Astrocyte (in vitro differentiated cells and primary cell): ENCODE results near the gene C1orf35. TPM values are rescaled to one million over a fixed set of nuclear protein-coding genes. Genes with fewer than 3 reads are reported as not detected.

ENCODE experiments used
- DNase-seq: peaks from one replicate; pipeline ENCODE4 v3.0.0-alpha.2; 2010; ENCODE audit warnings: low read depth
- FAIRE-seq: peaks from 2 replicates; lab custom pipeline; 2011; peaks lifted over from hg19 to GRCh38; lab: Jason Lieb, UNC
- H2AFZ ChIP-seq: 2 replicates; pipeline ENCODE4 v1.6.0; 2012; ENCODE audit warnings: low read depth, low read length, inconsistent platforms
- H3K27ac ChIP-seq: 2 replicates; pipeline ENCODE4 v1.5.1; 2011; ENCODE audit warnings: low read depth, low read length, inconsistent platforms
- H3K27me3 ChIP-seq: 2 replicates; pipeline ENCODE4 v1.6.0; 2011; ENCODE audit warnings: low read length, inconsistent platforms; ENCODE audit not compliant: insufficient read depth
- H3K36me3 ChIP-seq: 2 replicates; pipeline ENCODE4 v1.5.1; 2011; ENCODE audit warnings: low read length, inconsistent platforms; ENCODE audit not compliant: insufficient read depth
- H3K4me1 ChIP-seq: 2 replicates; pipeline ENCODE4 v1.5.1; 2011; ENCODE audit warnings: low read length, inconsistent platforms; ENCODE audit not compliant: insufficient read depth
- H3K4me2 ChIP-seq: 2 replicates; pipeline ENCODE4 v1.6.0; 2012; ENCODE audit warnings: low read length, inconsistent platforms
- H3K4me3 ChIP-seq: 2 replicates; pipeline ENCODE4 v1.5.1; 2011; ENCODE audit warnings: low read depth, mild to moderate bottlenecking, low read length, inconsistent platforms; ENCODE audit not compliant: insufficient read depth
- H3K79me2 ChIP-seq: 2 replicates; pipeline ENCODE4 v1.6.0; 2012; ENCODE audit warnings: mild to moderate bottlenecking, low read length, inconsistent platforms; ENCODE audit not compliant: insufficient read depth
- H3K9ac ChIP-seq: 2 replicates; pipeline ENCODE4 v1.6.0; 2012; ENCODE audit warnings: mild to moderate bottlenecking, low read length, inconsistent platforms
- H3K9me3 ChIP-seq: 2 replicates; pipeline ENCODE4 v1.5.1; 2012; ENCODE audit warnings: low read depth, mild to moderate bottlenecking, low read length, inconsistent platforms; ENCODE audit not compliant: insufficient read depth
- H4K20me1 ChIP-seq: 2 replicates; pipeline ENCODE4 v1.6.0; 2012; ENCODE audit warnings: low read length, inconsistent platforms; ENCODE audit not compliant: insufficient read depth
- H3K27ac Mint-ChIP-seq: one replicate; pipeline ENCODE4 v1.8.0; 2021; ENCODE audit warnings: mild to moderate bottlenecking, mixed read lengths; ENCODE audit not compliant: unreplicated experiment
- H3K27me3 Mint-ChIP-seq: one replicate; pipeline ENCODE4 v1.8.0; 2021; ENCODE audit warnings: low read depth, mixed read lengths; ENCODE audit not compliant: unreplicated experiment
- H3K36me3 Mint-ChIP-seq: one replicate; pipeline ENCODE4 v1.8.0; 2021; ENCODE audit warnings: low read depth, mixed read lengths; ENCODE audit not compliant: unreplicated experiment
- H3K4me1 Mint-ChIP-seq: one replicate; pipeline ENCODE4 v1.8.0; 2021; ENCODE audit warnings: low read depth, mixed read lengths; ENCODE audit not compliant: unreplicated experiment
- H3K4me3 Mint-ChIP-seq: one replicate; pipeline ENCODE4 v1.8.0; 2021; ENCODE audit warnings: mild to moderate bottlenecking, moderate library complexity, mixed read lengths; ENCODE audit not compliant: unreplicated experiment
- H3K9me3 Mint-ChIP-seq: one replicate; pipeline ENCODE4 v1.8.0; 2021; ENCODE audit warnings: mild to moderate bottlenecking, mixed read lengths; ENCODE audit not compliant: unreplicated experiment
- EZH2 ChIP-seq: IDR thresholded peaks from 2 replicates; pipeline ENCODE4 v1.6.1; 2012; ENCODE audit warnings: mild to moderate bottlenecking, low read length, inconsistent platforms; ENCODE audit not compliant: insufficient read depth
- microRNA-seq: library from miRNA; unstranded; fragments of <30 nt; microRNA quantifications from one replicate; pipeline ENCODE4 v1.2.0, GENCODE V29; 2020
- total RNA-seq: library from RNA; stranded (reverse); gene quantifications from 2 replicates; pipeline ENCODE4 v1.2.1, GENCODE V29; 2021
- TF ChIP-seq, protein P1 (sequence below): IDR thresholded peaks from 2 replicates; pipeline ENCODE4 v1.5.1; 2011; ENCODE audit warnings: low read depth, mild to moderate bottlenecking, inconsistent platforms, low read length, moderate library complexity; ENCODE audit not compliant: insufficient read depth

Gene C1orf35
- total RNA-seq, 1 donor from 2014 or later = 21.8 TPM

DNA sequence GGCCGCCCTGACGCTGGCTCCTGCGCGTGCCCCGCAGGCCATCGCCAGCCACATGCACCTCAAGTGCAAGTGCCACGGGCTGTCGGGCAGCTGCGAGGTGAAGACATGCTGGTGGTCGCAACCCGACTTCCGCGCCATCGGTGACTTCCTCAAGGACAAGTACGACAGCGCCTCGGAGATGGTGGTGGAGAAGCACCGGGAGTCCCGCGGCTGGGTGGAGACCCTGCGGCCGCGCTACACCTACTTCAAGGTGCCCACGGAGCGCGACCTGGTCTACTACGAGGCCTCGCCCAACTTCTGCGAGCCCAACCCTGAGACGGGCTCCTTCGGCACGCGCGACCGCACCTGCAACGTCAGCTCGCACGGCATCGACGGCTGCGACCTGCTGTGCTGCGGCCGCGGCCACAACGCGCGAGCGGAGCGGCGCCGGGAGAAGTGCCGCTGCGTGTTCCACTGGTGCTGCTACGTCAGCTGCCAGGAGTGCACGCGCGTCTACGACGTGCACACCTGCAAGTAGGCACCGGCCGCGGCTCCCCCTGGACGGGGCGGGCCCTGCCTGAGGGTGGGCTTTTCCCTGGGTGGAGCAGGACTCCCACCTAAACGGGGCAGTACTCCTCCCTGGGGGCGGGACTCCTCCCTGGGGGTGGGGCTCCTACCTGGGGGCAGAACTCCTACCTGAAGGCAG, 44.0 kb downstream of the C1orf35 start:
- Histone ChIP-seq H3K36me3 (no peaks in the 10 kb centered on the region), H3K9me3 (no peaks in the 10 kb centered on the region), H3K79me2 (no peaks in the 10 kb centered on the region), H4K20me1 (no peaks in the 10 kb centered on the region), H3K4me2 (no peak overlapping the region), H3K27ac (no peak overlapping the region), H3K4me3 (no peak overlapping the region), H3K27me3 (peaks cover 45% of the 10 kb centered on the region), H3K9ac (no peak overlapping the region), H2AFZ (peak overlapping the region; percentile 18), H3K4me1 (peaks cover 3% of the 10 kb centered on the region)
- H3K36me3 Mint-ChIP-seq = no peaks in the 10 kb centered on the region
- peaks cover 54% of the 10 kb centered on the region for H3K27me3 Mint-ChIP-seq
- peak; percentile 84 for TF ChIP-seq EZH2
- TF ChIP-seq, protein P1, sequence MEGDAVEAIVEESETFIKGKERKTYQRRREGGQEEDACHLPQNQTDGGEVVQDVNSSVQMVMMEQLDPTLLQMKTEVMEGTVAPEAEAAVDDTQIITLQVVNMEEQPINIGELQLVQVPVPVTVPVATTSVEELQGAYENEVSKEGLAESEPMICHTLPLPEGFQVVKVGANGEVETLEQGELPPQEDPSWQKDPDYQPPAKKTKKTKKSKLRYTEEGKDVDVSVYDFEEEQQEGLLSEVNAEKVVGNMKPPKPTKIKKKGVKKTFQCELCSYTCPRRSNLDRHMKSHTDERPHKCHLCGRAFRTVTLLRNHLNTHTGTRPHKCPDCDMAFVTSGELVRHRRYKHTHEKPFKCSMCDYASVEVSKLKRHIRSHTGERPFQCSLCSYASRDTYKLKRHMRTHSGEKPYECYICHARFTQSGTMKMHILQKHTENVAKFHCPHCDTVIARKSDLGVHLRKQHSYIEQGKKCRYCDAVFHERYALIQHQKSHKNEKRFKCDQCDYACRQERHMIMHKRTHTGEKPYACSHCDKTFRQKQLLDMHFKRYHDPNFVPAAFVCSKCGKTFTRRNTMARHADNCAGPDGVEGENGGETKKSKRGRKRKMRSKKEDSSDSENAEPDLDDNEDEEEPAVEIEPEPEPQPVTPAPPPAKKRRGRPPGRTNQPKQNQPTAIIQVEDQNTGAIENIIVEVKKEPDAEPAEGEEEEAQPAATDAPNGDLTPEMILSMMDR = no peak
- FAIRE-seq = no peak
- peaks cover 10% of the 10 kb centered on the region for H3K9me3 Mint-ChIP-seq
- no peak overlapping the region for H3K4me3 Mint-ChIP-seq
- no peak for DNase-seq
- no peaks in the 10 kb centered on the region for H3K4me1 Mint-ChIP-seq
- H3K27ac Mint-ChIP-seq = no peak overlapping the region

DNA sequence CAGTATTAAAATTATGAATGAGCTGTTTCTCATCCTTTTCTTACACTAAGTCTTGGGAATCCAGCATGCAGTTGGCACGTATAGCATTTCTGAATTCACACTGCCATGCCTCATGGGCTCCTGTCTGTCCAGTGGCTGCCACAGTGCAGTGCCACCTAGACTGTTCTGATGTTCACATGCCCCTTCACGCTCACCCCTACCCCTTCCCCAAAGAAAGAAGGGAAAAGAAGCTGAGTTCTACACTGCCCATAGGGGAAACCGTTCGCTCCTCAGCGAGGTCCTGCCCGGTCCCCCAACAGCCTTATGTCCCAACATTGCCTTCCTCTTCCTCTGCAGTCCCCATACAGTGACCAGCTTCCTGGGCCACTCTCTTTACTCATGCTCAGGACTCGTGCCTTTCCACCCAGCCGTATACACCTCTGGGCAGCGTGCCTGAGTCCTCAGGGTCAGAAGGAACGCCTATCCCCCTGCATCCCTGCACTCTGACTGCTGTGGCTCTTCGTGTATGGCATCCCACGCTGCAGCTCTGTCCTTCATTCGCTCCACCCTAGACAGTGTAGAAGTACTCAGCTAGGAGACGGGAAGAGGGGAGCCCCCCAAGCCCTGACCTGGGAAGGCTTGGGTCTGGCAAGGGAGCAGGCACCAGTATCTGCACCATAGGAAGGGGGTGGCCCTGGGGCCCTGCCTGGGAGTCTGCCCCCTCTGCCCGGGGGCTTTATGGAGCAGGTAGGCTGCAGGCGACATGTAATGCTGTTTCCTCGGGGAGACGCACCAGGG, 44.8 kb downstream of the C1orf35 start:
- peaks cover 11% of the 10 kb centered on the region for H3K9me3 Mint-ChIP-seq
- no peak overlapping the region for H3K27ac Mint-ChIP-seq
- no peaks in the 10 kb centered on the region for H3K9me3 ChIP-seq
- TF ChIP-seq, protein P1 = no peak
- no peak for TF ChIP-seq EZH2
- H3K36me3 Mint-ChIP-seq = no peaks in the 10 kb centered on the region
- H3K4me2 ChIP-seq = no peak overlapping the region
- peaks cover 61% of the 10 kb centered on the region for H3K27me3 Mint-ChIP-seq
- H3K4me1 ChIP-seq = peaks cover 3% of the 10 kb centered on the region
- H3K4me3 Mint-ChIP-seq = no peak overlapping the region
- H3K9ac ChIP-seq = no peak overlapping the region
- H3K4me3 ChIP-seq = no peak overlapping the region
- peaks cover 45% of the 10 kb centered on the region for H3K27me3 ChIP-seq
- H3K4me1 Mint-ChIP-seq = no peaks in the 10 kb centered on the region
- H4K20me1 ChIP-seq = no peaks in the 10 kb centered on the region
- FAIRE-seq (no peak), DNase-seq (no peak)
- H3K79me2 ChIP-seq = no peaks in the 10 kb centered on the region
- no peaks in the 10 kb centered on the region for H3K36me3 ChIP-seq
- H3K27ac ChIP-seq = no peak overlapping the region
- H2AFZ ChIP-seq = no peak overlapping the region

Small RNAs within 50 kb of the gene (microRNA-seq; reads per million reads assigned to microRNA genes)
- gene MIR3620 = 20.0 reads per million, percentile 47 among the genes with 10 or more reads in this experiment

Other genes starting within 250 kb of the C1orf35 start
- 2.6 and 4.1 TPM in 2 replicates for gene WNT9A, start 155.4 kb downstream of the C1orf35 start, total RNA-seq
- not detected in 2 replicates for gene WNT3A, start 96.3 kb downstream of the C1orf35 start, total RNA-seq
- 431 and 435 TPM in 2 replicates for gene ARF1, start 20.6 kb downstream of the C1orf35 start, total RNA-seq
- 50.8 and 53.3 TPM in 2 replicates for gene MRPL55, start 6.0 kb upstream of the C1orf35 start, total RNA-seq
- gene GUK1, start 37.0 kb upstream of the C1orf35 start, total RNA-seq = 214 and 217 TPM in 2 replicates
- 1.1 and 1.4 TPM in 2 replicates for gene GJC2, start 46.6 kb upstream of the C1orf35 start, total RNA-seq
- 3.8 and 4.9 TPM in 2 replicates for gene IBA57, start 62.5 kb upstream of the C1orf35 start, total RNA-seq
- 11.1 and 17.5 TPM in 2 replicates for gene OBSCN, start 104.7 kb upstream of the C1orf35 start, total RNA-seq